Stimulated activated naive CD4-positive, alpha-beta T cell (primary cell): ENCODE data around the gene C17orf67.
A peak's percentile ranks its signal among the peaks of the same experiment; 100 is the strongest.
"Not testable (repeated sequence)": the region's sequence is repeated elsewhere in the genome, so short reads cannot be mapped to it uniquely, and the experiment has no call there.

ENCODE experiments used
- DNase-seq, 6 experiments: peaks; one replicate each; lab custom pipeline; 2025; lab: John Stamatoyannopoulos, UW

C17orf67 gene

DNA sequence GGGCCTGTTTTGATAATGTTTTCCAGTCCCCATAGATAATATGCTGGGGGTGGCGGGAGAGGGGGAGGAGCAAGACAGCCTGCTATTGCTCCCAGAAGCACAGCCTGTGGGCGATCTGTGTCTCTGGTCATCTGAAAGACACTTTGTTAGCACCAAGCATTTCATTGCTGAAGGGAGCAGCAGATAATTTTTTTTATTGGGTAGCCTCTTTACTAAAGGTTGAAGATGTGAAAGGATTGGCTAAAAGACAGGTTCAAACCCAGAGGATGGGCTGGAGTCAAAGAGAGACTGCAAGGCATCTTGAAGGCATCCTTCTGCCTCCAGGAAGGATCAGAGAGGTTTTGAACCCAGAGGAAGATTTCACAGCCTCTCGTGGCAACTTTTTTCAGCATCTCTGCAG lies 60.6 kb downstream of the C17orf67 start:
- no peak for DNase-seq

DNA sequence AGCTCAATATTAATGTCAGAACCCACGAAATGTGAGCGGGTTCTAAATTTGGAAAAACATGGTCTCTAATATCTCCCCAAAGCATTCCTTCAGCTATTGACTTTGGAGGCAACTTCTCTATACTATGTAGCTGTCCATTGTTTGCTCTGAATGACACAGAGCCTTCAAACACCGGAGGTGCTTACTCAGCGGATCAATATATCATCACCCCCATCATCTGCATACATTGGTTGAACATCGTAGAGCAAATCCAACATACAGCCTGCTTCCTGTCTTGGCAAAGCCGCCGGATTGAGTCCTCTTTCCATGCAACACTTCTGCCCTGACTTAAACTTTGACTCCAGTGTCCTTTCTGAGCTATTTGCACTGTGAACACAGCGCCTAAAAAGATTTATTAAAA lies 61.3 kb downstream of the C17orf67 start:
- no peak for DNase-seq

DNA sequence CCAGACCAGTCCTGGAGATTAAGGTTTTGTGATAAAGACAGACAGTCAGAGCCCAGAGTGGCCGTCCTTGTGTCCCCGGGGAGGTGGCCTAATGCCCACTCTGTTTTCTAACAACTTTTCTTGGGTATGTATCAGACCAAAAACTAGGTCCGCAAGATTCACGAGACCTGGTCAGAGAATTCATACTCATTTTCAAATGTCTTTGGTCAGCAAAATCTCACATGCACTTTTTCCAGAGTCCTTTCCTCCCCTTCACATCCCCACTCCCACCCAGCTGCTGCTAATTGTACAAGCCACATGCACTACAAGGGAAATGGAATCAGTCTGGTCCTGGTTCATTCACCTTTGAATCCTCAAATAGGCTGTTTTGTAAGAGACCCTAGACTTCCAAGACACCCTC lies 61.7 kb downstream of the C17orf67 start:
- no peak for DNase-seq

DNA sequence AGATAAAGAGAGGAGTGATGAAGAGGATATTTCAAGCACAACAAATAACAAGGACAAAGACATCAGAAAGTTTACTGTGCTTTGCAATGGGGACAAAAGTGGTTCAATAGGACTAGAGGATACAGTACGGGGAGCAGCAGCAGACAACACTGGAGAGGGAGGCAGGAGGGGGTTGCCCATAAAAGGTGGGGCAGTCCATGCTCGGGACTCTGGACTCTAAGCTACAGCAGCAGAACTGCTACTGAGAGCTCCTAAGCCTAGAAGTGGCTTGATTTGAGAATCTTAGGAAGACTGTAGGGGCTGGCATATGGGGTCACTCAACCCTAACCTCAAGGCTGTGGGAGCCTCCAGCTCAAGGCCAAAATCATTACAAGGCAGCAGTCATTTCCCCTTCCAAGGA lies 62.2 kb downstream of the C17orf67 start:
- no peak for DNase-seq

- DNase-seq = no peak
These were observed 63.3 kb downstream of the C17orf67 start for GRCh38 chr17:56770427-56770826.

DNA sequence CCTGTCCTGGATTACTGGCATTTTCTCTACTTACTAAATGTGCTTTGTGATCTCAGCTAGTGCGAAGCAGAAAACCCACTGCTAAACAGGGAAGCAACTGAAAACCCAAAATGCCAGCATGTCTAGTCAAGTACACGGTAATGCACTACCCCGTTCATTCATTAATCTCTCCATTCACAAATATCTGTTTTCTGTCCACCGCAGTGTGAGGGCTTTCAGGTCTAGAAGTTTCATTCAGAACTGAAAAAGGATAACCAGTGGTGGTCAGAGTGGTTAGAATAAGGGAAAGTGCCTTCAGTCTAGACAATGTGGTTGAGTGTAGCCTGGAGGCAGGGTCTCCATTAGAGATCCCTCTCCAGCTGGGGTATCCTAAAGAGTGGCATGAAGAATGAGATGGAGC lies 68.3 kb downstream of the C17orf67 start:
- no peak for DNase-seq

- peak in 3 of 6 experiments; percentile 12 to 35 (median 15) for DNase-seq
These were observed 70.7 kb downstream of the C17orf67 start for GRCh38 chr17:56762988-56763387.

DNA sequence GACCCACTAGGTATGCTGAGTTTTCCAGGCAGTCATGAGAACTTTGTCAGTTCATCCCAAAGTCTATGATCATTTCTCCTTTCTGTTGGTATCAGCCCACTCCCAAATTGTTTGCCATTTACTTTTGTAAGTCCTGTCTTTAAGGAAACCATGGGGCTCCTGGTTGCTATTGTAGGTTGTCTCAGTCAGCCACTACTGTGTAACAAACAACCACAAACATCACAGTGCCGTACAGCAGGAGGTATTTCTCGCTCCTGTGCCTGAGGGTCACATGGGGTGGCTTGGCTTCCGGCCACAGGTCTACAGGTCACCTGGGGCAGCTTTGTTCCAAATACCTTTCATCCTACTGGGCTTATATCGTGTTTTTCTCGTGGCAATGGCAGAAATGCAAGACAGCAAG lies 71.6 kb downstream of the C17orf67 start:
- DNase-seq = no peak

- no peak for DNase-seq
These were observed 72.3 kb downstream of the C17orf67 start for GRCh38 chr17:56761387-56761786.

DNA sequence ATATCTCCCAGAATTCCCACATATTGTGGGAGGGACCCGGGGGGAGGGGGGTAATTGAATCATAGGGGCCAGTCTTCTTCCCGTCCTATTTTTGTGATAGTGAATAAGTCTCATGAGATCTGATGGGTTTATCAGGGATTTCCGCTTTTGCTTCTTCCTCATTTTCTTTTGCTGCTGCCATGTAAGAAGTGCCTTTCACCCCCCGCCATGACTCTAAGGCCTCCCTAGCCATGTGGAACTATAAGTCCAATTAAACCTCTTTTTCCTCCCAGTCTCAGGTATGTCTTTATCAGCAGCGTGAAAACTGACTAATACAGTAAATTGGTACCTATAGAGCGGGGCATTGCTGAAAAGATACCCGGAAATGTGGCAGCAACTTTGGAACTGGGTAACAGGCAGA lies 76.1 kb downstream of the C17orf67 start:
- not testable (repeated sequence) for DNase-seq

DNA sequence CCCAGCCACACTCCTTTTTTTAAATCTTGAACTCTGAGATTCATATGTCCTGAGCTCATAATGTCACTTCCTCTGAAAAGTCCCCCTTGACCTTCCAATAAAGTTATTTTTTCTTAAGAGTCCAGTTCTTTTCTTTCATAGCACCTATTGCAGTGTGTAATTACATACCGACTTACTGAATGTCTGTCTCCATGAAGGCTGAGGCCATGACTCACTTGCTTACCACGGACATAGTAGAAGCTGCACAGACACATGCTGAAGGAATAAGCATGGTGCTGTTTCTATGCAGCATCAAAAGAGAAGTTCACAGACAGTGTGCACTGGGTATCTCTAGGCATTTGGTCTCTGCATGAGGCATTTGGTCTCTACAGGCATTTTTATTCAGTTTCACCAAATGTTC lies 77.2 kb downstream of the C17orf67 start:
- no peak for DNase-seq

GRCh38 chr17:56755310-56755709 lies 78.4 kb downstream of the C17orf67 start:
- no peak for DNase-seq

DNA sequence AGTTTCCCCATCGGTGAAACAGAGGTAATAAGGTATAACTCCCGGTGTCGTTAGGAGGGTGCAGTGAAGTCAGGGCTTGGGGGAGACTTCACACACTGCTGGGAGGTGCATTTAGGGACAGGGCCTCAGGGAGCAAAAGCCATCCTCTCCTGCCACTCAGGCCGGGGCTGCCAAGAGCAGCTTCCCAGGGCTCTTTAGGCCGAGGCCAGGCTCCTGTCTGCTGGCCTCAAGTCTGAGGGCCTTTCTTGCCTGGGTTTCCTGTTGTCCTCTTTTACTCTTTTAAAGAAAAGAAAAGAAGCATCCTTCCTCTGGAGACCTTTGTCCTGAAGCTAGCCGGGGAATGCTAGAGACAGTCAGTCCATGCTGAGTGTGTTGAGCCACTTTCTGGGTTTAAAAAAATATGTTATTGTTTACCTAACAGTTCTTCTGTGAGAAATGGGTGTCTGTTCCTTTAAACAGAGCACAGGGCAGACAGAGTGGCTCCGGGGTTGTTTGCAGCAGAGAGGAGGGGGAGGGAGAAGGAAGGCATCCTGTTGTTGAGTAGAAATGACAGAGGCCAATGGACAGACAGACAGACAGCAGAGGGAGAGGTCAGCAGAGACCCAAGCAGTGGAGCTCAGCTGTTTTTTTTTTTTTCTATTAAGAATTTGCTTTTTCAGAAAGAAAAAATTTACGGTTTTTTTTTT lies 79.1 kb downstream of the C17orf67 start:
- DNase-seq = peak in 1 of 6 experiments; percentile 15

GRCh38 chr17:56752263-56752836 lies 81.4 kb downstream of the C17orf67 start:
- no peak for DNase-seq

GRCh38 chr17:56751145-56751738 lies 82.5 kb downstream of the C17orf67 start:
- DNase-seq = no peak

- DNase-seq = no peak
These were observed 89.0 kb downstream of the C17orf67 start for GRCh38 chr17:56744721-56745120.

- no peak for DNase-seq
These were observed 91.1 kb downstream of the C17orf67 start for GRCh38 chr17:56742601-56743000.
